ENCODE measurements around the gene PDZRN4.
"Not testable (repeated sequence)": the region's sequence is repeated elsewhere in the genome, so short reads cannot be mapped to it uniquely, and the experiment has no call there.

Gene PDZRN4

GRCh38 chr12:41564816-41565215 is 376.7 kb downstream of the PDZRN4 start:
- DNase-seq (ENCODE audit: low spot score), result no peak

GRCh38 chr12:41566703-41567102 is 378.6 kb downstream of the PDZRN4 start:
- DNase-seq (ENCODE audit: low spot score), result no peak

GRCh38 chr12:41573445-41573844 is 385.3 kb downstream of the PDZRN4 start:
- DNase-seq (ENCODE audit: low spot score), result no peak

GRCh38 chr12:41576925-41577324 is 388.8 kb downstream of the PDZRN4 start:
- DNase-seq (ENCODE audit: low spot score), result no peak

GRCh38 chr12:41577995-41578394 is 389.9 kb downstream of the PDZRN4 start:
- no peak for DNase-seq (ENCODE audit: low spot score)

- no peak for DNase-seq (ENCODE audit: low spot score)
These were observed 397.7 kb downstream of the PDZRN4 start for GRCh38 chr12:41585784-41586183.

- no peak for DNase-seq (ENCODE audit: low spot score)
These were observed 399.5 kb downstream of the PDZRN4 start for GRCh38 chr12:41587574-41587973.

- DNase-seq (ENCODE audit: low spot score), result no peak
These were observed 401.8 kb downstream of the PDZRN4 start for GRCh38 chr12:41589878-41590277.

- DNase-seq (ENCODE audit: low spot score), result no peak
These were observed 408.1 kb downstream of the PDZRN4 start for GRCh38 chr12:41596190-41596589.

- no peak for DNase-seq (ENCODE audit: low spot score)
These were observed 416.7 kb downstream of the PDZRN4 start for GRCh38 chr12:41604830-41605229.

GRCh38 chr12:41605545-41606305 is 417.6 kb downstream of the PDZRN4 start:
- no peak for DNase-seq (ENCODE audit: low spot score)

- DNase-seq (ENCODE audit: low spot score), result no peak
These were observed 418.6 kb downstream of the PDZRN4 start for GRCh38 chr12:41606468-41607445.

GRCh38 chr12:41612892-41613557 is 424.9 kb downstream of the PDZRN4 start:
- no peak for DNase-seq (ENCODE audit: low spot score)

GRCh38 chr12:41615174-41615573 is 427.1 kb downstream of the PDZRN4 start:
- not testable (repeated sequence) for DNase-seq (ENCODE audit: low spot score)

- DNase-seq (ENCODE audit: low spot score), result no peak
These were observed 431.6 kb downstream of the PDZRN4 start for GRCh38 chr12:41619705-41620104.

GRCh38 chr12:41621291-41621690 is 433.2 kb downstream of the PDZRN4 start:
- no peak for DNase-seq (ENCODE audit: low spot score)

All from NAMALWA (cell line).